GM12801 (cell line): ENCODE measurements around the gene SRPK1.

Experiments used
- TF ChIP-seq, protein P1 (sequence below): IDR thresholded peaks from one replicate; pipeline ENCODE4 v1.5.1; 2011; ENCODE audit warnings: control low read depth; ENCODE audit not compliant: insufficient read length; ENCODE audit errors: extremely low read depth

SRPK1 gene

DNA sequence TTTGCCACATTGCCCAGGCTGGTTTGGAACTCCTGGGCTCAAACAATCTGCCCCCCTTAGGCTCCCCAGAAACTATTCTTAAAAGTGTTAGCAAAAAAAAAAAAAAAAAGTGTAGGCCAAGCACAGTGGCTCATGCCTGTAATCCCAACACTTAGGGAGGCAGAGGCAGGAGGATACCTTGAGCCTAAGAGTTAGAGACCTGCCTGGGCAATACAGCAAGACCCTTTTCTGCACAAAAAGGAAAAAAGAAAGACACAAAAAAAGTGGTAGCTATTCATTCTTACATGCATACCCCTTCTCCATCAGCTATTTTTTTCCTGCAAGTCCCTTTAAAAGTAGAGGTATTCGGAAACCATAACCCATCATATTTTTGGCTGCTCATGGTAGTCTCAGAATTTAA is 3.2 kb upstream of the SRPK1 start:
- TF ChIP-seq, protein P1, sequence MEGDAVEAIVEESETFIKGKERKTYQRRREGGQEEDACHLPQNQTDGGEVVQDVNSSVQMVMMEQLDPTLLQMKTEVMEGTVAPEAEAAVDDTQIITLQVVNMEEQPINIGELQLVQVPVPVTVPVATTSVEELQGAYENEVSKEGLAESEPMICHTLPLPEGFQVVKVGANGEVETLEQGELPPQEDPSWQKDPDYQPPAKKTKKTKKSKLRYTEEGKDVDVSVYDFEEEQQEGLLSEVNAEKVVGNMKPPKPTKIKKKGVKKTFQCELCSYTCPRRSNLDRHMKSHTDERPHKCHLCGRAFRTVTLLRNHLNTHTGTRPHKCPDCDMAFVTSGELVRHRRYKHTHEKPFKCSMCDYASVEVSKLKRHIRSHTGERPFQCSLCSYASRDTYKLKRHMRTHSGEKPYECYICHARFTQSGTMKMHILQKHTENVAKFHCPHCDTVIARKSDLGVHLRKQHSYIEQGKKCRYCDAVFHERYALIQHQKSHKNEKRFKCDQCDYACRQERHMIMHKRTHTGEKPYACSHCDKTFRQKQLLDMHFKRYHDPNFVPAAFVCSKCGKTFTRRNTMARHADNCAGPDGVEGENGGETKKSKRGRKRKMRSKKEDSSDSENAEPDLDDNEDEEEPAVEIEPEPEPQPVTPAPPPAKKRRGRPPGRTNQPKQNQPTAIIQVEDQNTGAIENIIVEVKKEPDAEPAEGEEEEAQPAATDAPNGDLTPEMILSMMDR: no peak

DNA sequence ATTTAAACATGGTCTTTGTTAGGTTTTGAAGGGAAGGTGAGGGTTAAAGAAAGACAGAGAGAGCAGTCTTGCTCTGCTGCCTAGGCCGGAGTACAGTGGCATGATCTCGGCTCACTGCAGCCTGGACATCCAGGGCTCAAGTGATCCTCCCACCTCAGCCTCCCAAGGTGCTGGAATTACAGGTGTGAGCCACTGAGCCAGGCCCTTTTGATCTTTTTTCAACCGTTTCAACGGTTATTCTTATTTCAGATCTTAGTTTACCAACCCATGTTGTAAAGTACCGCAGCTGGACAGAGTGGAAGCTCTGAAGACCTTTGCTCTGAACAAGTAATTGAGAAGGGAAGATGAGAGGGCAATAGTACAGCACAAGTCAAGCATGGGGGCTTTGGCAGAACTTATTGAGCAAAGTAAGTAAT is 1.2 kb upstream of the SRPK1 start:
- TF ChIP-seq, protein P1: no peak

DNA sequence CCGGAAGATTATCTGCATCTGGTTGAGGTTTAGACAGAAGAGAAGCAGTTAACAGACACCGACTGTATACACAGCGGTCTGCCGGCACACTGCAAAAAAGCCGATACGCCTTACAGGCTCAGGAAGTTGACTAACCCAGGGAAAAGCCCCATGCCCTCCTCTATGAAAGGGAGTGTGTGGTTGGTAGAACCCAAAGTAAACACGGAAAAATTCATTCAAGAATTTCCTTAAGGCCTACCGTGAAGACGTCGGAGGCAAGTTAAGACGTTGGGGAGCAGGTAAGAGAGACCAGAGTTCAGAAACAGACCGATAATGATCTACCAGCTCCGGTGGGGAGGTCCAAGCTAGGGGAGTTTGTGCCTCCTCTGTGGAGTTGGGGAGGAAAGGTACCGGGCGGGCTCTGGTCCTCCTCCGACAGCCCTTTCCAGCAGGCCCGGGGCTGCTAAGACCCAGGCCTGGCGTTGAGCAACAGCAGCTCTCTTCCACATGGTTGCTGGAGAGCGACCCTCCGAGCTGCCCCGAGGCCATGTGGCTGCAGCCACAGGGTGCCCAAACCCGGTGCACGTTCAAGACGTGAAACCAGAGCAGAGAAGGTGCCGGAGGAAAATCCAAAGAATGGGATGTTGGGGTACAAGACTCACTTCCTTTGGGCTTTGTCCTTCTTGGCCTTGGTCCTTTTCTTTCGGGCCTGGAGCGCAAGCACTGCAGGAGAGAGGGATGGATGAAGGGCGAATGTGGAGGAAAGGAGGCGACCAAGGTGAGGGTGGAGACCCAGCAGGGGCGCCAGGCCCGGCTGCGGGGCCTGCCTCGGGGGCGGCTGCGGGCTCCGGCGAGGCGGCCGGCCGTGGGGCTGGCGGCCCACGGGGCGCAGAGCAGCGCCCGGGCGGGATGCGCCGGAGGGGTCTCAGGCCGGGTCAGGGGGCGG is 809 bp downstream of the SRPK1 start:
- TF ChIP-seq, protein P1: no peak

GRCh38 chr6:35919085-35919826 is 1.6 kb downstream of the SRPK1 start:
- TF ChIP-seq, protein P1: no peak

DNA sequence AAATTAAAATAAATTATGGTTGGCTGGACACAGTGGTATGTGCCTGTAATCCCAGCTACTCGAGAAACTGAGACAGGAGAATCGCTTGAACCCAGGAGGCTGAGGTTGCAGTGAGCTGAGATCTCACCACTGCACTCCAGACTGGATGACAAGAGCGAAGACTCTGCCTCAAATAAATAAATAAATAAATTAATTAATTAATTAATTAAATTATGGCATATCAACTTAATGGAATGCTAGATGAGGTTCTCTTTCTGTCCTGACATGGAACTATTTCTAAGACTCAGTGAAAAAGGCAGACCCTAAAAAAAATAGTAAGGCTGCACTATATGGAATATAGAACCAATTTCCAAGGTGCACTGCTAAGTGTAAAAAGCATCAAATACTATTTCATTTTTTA is 4.8 kb downstream of the SRPK1 start:
- TF ChIP-seq, protein P1: no peak

- TF ChIP-seq, protein P1: no peak
Observed at GRCh38 chr6:35914536-35914935, 6.4 kb downstream of the SRPK1 start.

- TF ChIP-seq, protein P1: no peak
Observed at GRCh38 chr6:35911871-35912653, 8.8 kb downstream of the SRPK1 start.
